Measurements from ENCODE around the gene WIPF2.

Gene WIPF2

GRCh38 chr17:40218740-40219593 lies at the start of gene WIPF2:
Gene WIPF2, plus strand, starts transcription at chr17:40219304. Its CDS starts 37,156 bp downstream, at chr17:40256460.
- DNase-seq = peak; percentile 98

GRCh38 chr17:40170325-40170724 lies 48.8 kb upstream of the WIPF2 start:
- DNase-seq = peak; percentile 78

GRCh38 chr17:40171750-40172149 lies 47.4 kb upstream of the WIPF2 start:
- DNase-seq = no peak

- no peak for DNase-seq
Observed at GRCh38 chr17:40173091-40173777, 45.9 kb upstream of the WIPF2 start.

- DNase-seq = no peak
Observed at GRCh38 chr17:40173778-40174135, 45.3 kb upstream of the WIPF2 start.

GRCh38 chr17:40174514-40174913 lies 44.6 kb upstream of the WIPF2 start:
- DNase-seq = no peak

- no peak for DNase-seq
Observed at GRCh38 chr17:40175928-40176753, 43.0 kb upstream of the WIPF2 start.

GRCh38 chr17:40176754-40177110 lies 42.4 kb upstream of the WIPF2 start:
- DNase-seq = no peak

GRCh38 chr17:40177275-40177874 lies 41.7 kb upstream of the WIPF2 start, which contains the start of gene RAPGEFL1:
Gene RAPGEFL1, plus strand, starts transcription at chr17:40177470. Its CDS starts 392 bp downstream, at chr17:40177862.
- DNase-seq = peak; percentile 69

- DNase-seq = no peak
Observed at GRCh38 chr17:40178021-40178601, 41.0 kb upstream of the WIPF2 start.

- no peak for DNase-seq
Observed at GRCh38 chr17:40178660-40179059, 40.4 kb upstream of the WIPF2 start.

- no peak for DNase-seq
Observed at GRCh38 chr17:40179923-40180659, 39.0 kb upstream of the WIPF2 start.

- DNase-seq = no peak
Observed at GRCh38 chr17:40180694-40181093, 38.4 kb upstream of the WIPF2 start.

GRCh38 chr17:40181205-40181604 lies 37.9 kb upstream of the WIPF2 start:
- DNase-seq = no peak

GRCh38 chr17:40182606-40183005 lies 36.5 kb upstream of the WIPF2 start:
- no peak for DNase-seq

- no peak for DNase-seq
Observed at GRCh38 chr17:40187238-40187637, 31.9 kb upstream of the WIPF2 start.

- DNase-seq = no peak
Observed at GRCh38 chr17:40188694-40189093, 30.4 kb upstream of the WIPF2 start.

- DNase-seq = peak; percentile 52
Observed at GRCh38 chr17:40190197-40191021, 28.7 kb upstream of the WIPF2 start.

GRCh38 chr17:40191237-40192208 lies 27.6 kb upstream of the WIPF2 start:
- peak; percentile 71 for DNase-seq

- no peak for DNase-seq
Observed at GRCh38 chr17:40192961-40193360, 26.1 kb upstream of the WIPF2 start.
